OCI-LY3 (cell line): ENCODE measurements around the gene EFCAB8.

Experiments used
- H2AFZ ChIP-seq: fragments of 200-600, 300-600 bp; shearing (Covaris generic); 2 replicates; pipeline ENCODE4 v1.6.0; 2014; ENCODE audit warnings: antibody characterized with exemption, low read depth, low read length
- H3K27ac ChIP-seq: fragments of 200-600, 300-600 bp; sonication (generic); 2 replicates; pipeline ENCODE4 v1.5.1; 2014; ENCODE audit warnings: mild to moderate bottlenecking, low read length, moderate library complexity, mixed read lengths
- H3K27me3 ChIP-seq: fragments of 200-600, 300-600 bp; sonication (generic); 2 replicates; pipeline ENCODE4 v1.6.1; 2014; ENCODE audit warnings: low read depth, low read length, mixed read lengths
- H3K36me3 ChIP-seq: fragments of 200-600, 300-600 bp; sonication (generic); replicated peaks from 2 replicates; pipeline ENCODE3; 2014; ENCODE audit warnings: low read depth, low read length, mixed read lengths
- H3K4me1 ChIP-seq: fragments of 300-600, 200-600 bp; sonication (generic); 2 replicates; pipeline ENCODE4 v1.6.1; 2014; ENCODE audit warnings: low read length, mixed read lengths
- H3K4me2 ChIP-seq: fragments of 200-600, 300-600 bp; sonication (generic); 2 replicates; pipeline ENCODE4 v1.6.1; 2014; ENCODE audit warnings: low read length, mixed read lengths
- H3K4me3 ChIP-seq: fragments of 300-600, 200-600 bp; sonication (generic); 2 replicates; pipeline ENCODE4 v1.5.1; 2014; ENCODE audit warnings: antibody characterized with exemption, mild to moderate bottlenecking, low read length, moderate library complexity
- H3K79me2 ChIP-seq: fragments of 300-600, 200-600 bp; shearing (Covaris generic); 2 replicates; pipeline ENCODE4 v1.6.1; 2014; ENCODE audit warnings: mild to moderate bottlenecking, low read length, mixed read lengths
- H3K9ac ChIP-seq: fragments of 300-600, 200-600 bp; shearing (Covaris generic); 2 replicates; pipeline ENCODE4 v1.6.0; 2014; ENCODE audit warnings: mild to moderate bottlenecking, low read length, moderate library complexity
- H3K9me3 ChIP-seq: fragments of 200-600, 300-600 bp; shearing (Covaris generic); 2 replicates; pipeline ENCODE4 v1.6.1; 2014; ENCODE audit warnings: low read length, mixed read lengths; ENCODE audit not compliant: insufficient read depth
- H4K20me1 ChIP-seq: fragments of 200-600, 300-600 bp; sonication (generic); 2 replicates; pipeline ENCODE4 v1.6.1; 2016; ENCODE audit warnings: low read length, mixed read lengths; ENCODE audit not compliant: insufficient read depth
- EZH2phosphoT487 ChIP-seq: fragments of 200-600 bp; shearing (Covaris generic); IDR thresholded peaks from 2 replicates; pipeline ENCODE4 v1.6.1; 2018; ENCODE audit warnings: antibody characterized with exemption, mixed run types, low read depth
- TF ChIP-seq, protein P1 (sequence below): fragments of 200-600, 300-600 bp; sonication (generic); IDR thresholded peaks from 2 replicates; pipeline ENCODE4 v1.5.1; 2014; ENCODE audit warnings: antibody characterized with exemption, low read length, low read depth

EFCAB8 gene

DNA sequence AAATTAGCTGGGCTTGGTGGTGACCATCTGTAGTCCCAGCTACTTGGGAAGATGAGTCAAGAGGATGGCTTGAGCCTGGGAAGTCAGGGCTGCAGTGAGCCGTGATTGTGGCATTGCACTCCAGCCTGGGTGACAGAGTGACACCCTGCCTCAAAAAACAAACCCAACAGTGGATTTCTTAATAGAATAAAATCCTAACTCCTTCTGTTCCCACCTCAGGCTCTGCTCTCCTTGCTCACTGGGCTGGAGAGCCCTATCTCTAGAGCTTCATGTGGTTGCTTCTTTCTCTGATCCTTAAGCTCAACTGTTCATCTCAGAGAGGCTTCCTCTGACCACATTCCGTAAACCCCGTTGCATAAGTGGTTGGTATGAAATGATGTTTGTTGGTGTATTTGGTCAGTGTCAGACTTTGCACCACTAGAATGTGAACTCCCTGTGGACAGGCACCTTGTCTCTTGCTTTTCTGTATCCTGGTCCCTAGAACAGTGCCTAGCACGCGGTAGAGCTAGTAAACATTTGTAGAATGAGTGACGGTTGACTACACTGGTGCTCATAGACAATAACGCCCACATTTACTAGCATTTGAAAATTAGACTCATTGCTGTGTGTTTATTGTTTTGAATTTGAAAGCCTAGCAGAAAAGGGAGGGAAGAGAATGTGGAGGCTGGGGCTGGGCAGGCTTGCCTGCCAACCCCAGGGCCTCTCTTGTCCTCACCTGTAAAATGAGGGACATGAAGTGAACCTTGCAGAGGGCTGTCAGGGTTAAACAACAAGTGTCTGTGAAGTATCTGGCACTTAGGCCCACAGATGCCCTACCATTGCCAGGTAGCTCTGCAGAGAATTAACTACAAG, 34.8 kb upstream of the EFCAB8 start:
- peaks cover 30% of the 10 kb centered on the region for H3K36me3 ChIP-seq
- H3K9me3 ChIP-seq: no peaks in the 10 kb centered on the region
- H3K4me1 ChIP-seq: peaks cover 23% of the 10 kb centered on the region
- H3K79me2 ChIP-seq: peaks cover 88% of the 10 kb centered on the region
- peaks cover 58% of the 10 kb centered on the region for H4K20me1 ChIP-seq
- H3K27ac ChIP-seq: no peak overlapping the region
- no peak overlapping the region for H3K4me2 ChIP-seq
- no peaks in the 10 kb centered on the region for H3K27me3 ChIP-seq
- H2AFZ ChIP-seq: no peak overlapping the region
- TF ChIP-seq, protein P1, sequence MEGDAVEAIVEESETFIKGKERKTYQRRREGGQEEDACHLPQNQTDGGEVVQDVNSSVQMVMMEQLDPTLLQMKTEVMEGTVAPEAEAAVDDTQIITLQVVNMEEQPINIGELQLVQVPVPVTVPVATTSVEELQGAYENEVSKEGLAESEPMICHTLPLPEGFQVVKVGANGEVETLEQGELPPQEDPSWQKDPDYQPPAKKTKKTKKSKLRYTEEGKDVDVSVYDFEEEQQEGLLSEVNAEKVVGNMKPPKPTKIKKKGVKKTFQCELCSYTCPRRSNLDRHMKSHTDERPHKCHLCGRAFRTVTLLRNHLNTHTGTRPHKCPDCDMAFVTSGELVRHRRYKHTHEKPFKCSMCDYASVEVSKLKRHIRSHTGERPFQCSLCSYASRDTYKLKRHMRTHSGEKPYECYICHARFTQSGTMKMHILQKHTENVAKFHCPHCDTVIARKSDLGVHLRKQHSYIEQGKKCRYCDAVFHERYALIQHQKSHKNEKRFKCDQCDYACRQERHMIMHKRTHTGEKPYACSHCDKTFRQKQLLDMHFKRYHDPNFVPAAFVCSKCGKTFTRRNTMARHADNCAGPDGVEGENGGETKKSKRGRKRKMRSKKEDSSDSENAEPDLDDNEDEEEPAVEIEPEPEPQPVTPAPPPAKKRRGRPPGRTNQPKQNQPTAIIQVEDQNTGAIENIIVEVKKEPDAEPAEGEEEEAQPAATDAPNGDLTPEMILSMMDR: no peak
- TF ChIP-seq EZH2phosphoT487: no peak
- H3K4me3 ChIP-seq: no peak overlapping the region
- no peak overlapping the region for H3K9ac ChIP-seq

GRCh38 chr20:32828029-32828680, 30.6 kb upstream of the EFCAB8 start:
- no peak overlapping the region for H3K4me3 ChIP-seq
- H3K79me2 ChIP-seq: peaks cover 95% of the 10 kb centered on the region
- H3K4me1 ChIP-seq: 0 out of 2 replicates have a peak, but pooled peaks cover under 1% of the 10 kb centered on the region
- H3K27me3 ChIP-seq: no peaks in the 10 kb centered on the region
- TF ChIP-seq, protein P1: no peak
- TF ChIP-seq EZH2phosphoT487: no peak
- peaks cover 54% of the 10 kb centered on the region for H4K20me1 ChIP-seq
- no peak overlapping the region for H3K27ac ChIP-seq
- no peak overlapping the region for H3K9ac ChIP-seq
- peaks cover 44% of the 10 kb centered on the region for H3K36me3 ChIP-seq
- no peak overlapping the region for H2AFZ ChIP-seq
- no peaks in the 10 kb centered on the region for H3K9me3 ChIP-seq
- H3K4me2 ChIP-seq: no peak overlapping the region

- TF ChIP-seq EZH2phosphoT487: no peak
- TF ChIP-seq, protein P1: no peak
- no peak overlapping the region for H3K27ac ChIP-seq
- no peak overlapping the region for H3K9ac ChIP-seq
- no peak overlapping the region for H2AFZ ChIP-seq
- H3K4me3 ChIP-seq: no peak overlapping the region
- peaks cover 46% of the 10 kb centered on the region for H4K20me1 ChIP-seq
- H3K4me2 ChIP-seq: no peak overlapping the region
- H3K9me3 ChIP-seq: no peaks in the 10 kb centered on the region
- H3K36me3 ChIP-seq: peaks cover 56% of the 10 kb centered on the region
- H3K27me3 ChIP-seq: no peaks in the 10 kb centered on the region
- H3K4me1 ChIP-seq: no peaks in the 10 kb centered on the region
- peaks cover 95% of the 10 kb centered on the region for H3K79me2 ChIP-seq
Measured at GRCh38 chr20:32829311-32830005, 29.3 kb upstream of the EFCAB8 start.

GRCh38 chr20:32830437-32830836, 28.3 kb upstream of the EFCAB8 start:
- Histone ChIP-seq H3K27ac (no peak overlapping the region), H3K36me3 (peaks cover 56% of the 10 kb centered on the region), H3K9me3 (no peaks in the 10 kb centered on the region), H3K4me1 (no peaks in the 10 kb centered on the region), H3K9ac (no peak overlapping the region), H3K4me2 (no peak overlapping the region), H4K20me1 (peaks cover 41% of the 10 kb centered on the region), H3K27me3 (no peaks in the 10 kb centered on the region), H2AFZ (no peak overlapping the region), H3K4me3 (no peak overlapping the region), H3K79me2 (peaks cover 89% of the 10 kb centered on the region)
- TF ChIP-seq, protein P1: no peak
- no peak for TF ChIP-seq EZH2phosphoT487
